Measurements from ENCODE around the gene PCSK1N.

Gene PCSK1N

GRCh38 chrX:48786341-48786800, 49.0 kb downstream of the PCSK1N start, which contains the start of gene GATA1:
TSS of gene GATA1 (plus strand) at chrX:48786590. CDS start at chrX:48791110, 4,520 bp downstream.
- no peak for TF ChIP-seq SPI1 (IDR thresholded peaks at IDR 0.05; ENCODE audit: borderline replicate concordance, low read depth)
- no peak for TF ChIP-seq REST (IDR thresholded peaks at IDR 0.05; ENCODE audit: insufficient replicate concordance, low read depth)
- TF ChIP-seq CTCF (IDR thresholded peaks at IDR 0.05; ENCODE audit: insufficient read depth, low read length): no peak
- TF ChIP-seq POLR2AphosphoS5 (IDR thresholded peaks at IDR 0.05; ENCODE audit: low read depth): no peak
- no peak for TF ChIP-seq GABPA (IDR thresholded peaks at IDR 0.05; ENCODE audit: low read depth)
- Histone ChIP-seq H3K27ac (replicated peaks) (no peak within 1 kb of the TSS), H3K27me3 (ENCODE audit: insufficient read depth, poor library complexity, severe bottlenecking) (no peaks in the 10 kb centered on the region), H3K4me3 (replicated peaks; ENCODE audit: insufficient read depth, low read length) (no peak within 1 kb of the TSS)
- DNase-seq (ENCODE audit: low read depth in 1 of 2, low spot score in 1 of 2): no peak

- no peak for TF ChIP-seq POLR2AphosphoS5 (IDR thresholded peaks at IDR 0.05; ENCODE audit: low read depth)
- TF ChIP-seq GABPA (IDR thresholded peaks at IDR 0.05; ENCODE audit: low read depth): no peak
- no peak for TF ChIP-seq SPI1 (IDR thresholded peaks at IDR 0.05; ENCODE audit: borderline replicate concordance, low read depth)
- no peak for TF ChIP-seq CTCF (IDR thresholded peaks at IDR 0.05; ENCODE audit: insufficient read depth, low read length)
- TF ChIP-seq REST (IDR thresholded peaks at IDR 0.05; ENCODE audit: insufficient replicate concordance, low read depth): no peak
These were observed 49.7 kb downstream of the PCSK1N start for GRCh38 chrX:48785540-48786214.

GRCh38 chrX:48785186-48785539, 50.2 kb downstream of the PCSK1N start:
- no peak for TF ChIP-seq POLR2AphosphoS5 (IDR thresholded peaks at IDR 0.05; ENCODE audit: low read depth)
- no peak for TF ChIP-seq SPI1 (IDR thresholded peaks at IDR 0.05; ENCODE audit: borderline replicate concordance, low read depth)
- no peak for TF ChIP-seq GABPA (IDR thresholded peaks at IDR 0.05; ENCODE audit: low read depth)
- no peaks in the 10 kb centered on the region for H3K27me3 ChIP-seq (ENCODE audit: insufficient read depth, poor library complexity, severe bottlenecking)
- no peak overlapping the region for H3K4me3 ChIP-seq (replicated peaks; ENCODE audit: insufficient read depth, low read length)
- DNase-seq (ENCODE audit: low read depth in 1 of 2, low spot score in 1 of 2): no peak
- H3K27ac ChIP-seq (replicated peaks): no peak overlapping the region

More at GRCh38 chrX:48785540-48786214, 49.7 kb downstream of the PCSK1N start:
- no peak for DNase-seq (ENCODE audit: low read depth in 1 of 2, low spot score in 1 of 2)
- Histone ChIP-seq H3K27ac (replicated peaks) (no peak overlapping the region), H3K4me3 (replicated peaks; ENCODE audit: insufficient read depth, low read length) (no peak overlapping the region), H3K27me3 (ENCODE audit: insufficient read depth, poor library complexity, severe bottlenecking) (no peaks in the 10 kb centered on the region)

GRCh38 chrX:48784726-48785125, 50.7 kb downstream of the PCSK1N start:
- DNase-seq (ENCODE audit: low read depth in 1 of 2, low spot score in 1 of 2): no peak
- Histone ChIP-seq H3K27ac (replicated peaks) (no peak overlapping the region), H3K27me3 (ENCODE audit: insufficient read depth, poor library complexity, severe bottlenecking) (no peaks in the 10 kb centered on the region), H3K4me3 (replicated peaks; ENCODE audit: insufficient read depth, low read length) (no peak overlapping the region)
- TF ChIP-seq POLR2AphosphoS5 (IDR thresholded peaks at IDR 0.05; ENCODE audit: low read depth) (no peak), GABPA (IDR thresholded peaks at IDR 0.05; ENCODE audit: low read depth) (no peak), SPI1 (IDR thresholded peaks at IDR 0.05; ENCODE audit: borderline replicate concordance, low read depth) (no peak), REST (IDR thresholded peaks at IDR 0.05; ENCODE audit: insufficient replicate concordance, low read depth) (no peak), CTCF (IDR thresholded peaks at IDR 0.05; ENCODE audit: insufficient read depth, low read length) (no peak)

Data from HL-60 (cell line).